ACC112 (cell line): ENCODE results near the gene LSM14B.
"Not testable (repeated sequence)": the region's sequence is repeated elsewhere in the genome, so short reads cannot be mapped to it uniquely, and the experiment has no call there.

ENCODE experiments used
- H2AFZ ChIP-seq: fragments of 200-600 bp; sonication (generic); one replicate; pipeline ENCODE4 v1.6.0; 2017; ENCODE audit warnings: antibody characterized with exemption, low read length; ENCODE audit not compliant: unreplicated experiment
- H3K27ac ChIP-seq: fragments of 200-600 bp; sonication (generic); 2 replicates; pipeline ENCODE4 v1.5.1; 2014; ENCODE audit warnings: low read depth, mild to moderate bottlenecking, antibody characterized with exemption, low read length, moderate library complexity
- H3K27me3 ChIP-seq: fragments of 200-600 bp; sonication (generic); 2 replicates; pipeline ENCODE4 v1.6.1; 2014; ENCODE audit warnings: mild to moderate bottlenecking, antibody characterized with exemption, low read length, moderate library complexity, mixed read lengths; ENCODE audit not compliant: insufficient read depth
- H3K36me3 ChIP-seq: fragments of 200-600 bp; sonication (generic); 2 replicates; pipeline ENCODE4 v1.6.1; 2016; ENCODE audit warnings: mild to moderate bottlenecking, antibody characterized with exemption, low read length, moderate library complexity, mixed read lengths; ENCODE audit not compliant: insufficient read depth
- H3K4me1 ChIP-seq: fragments of 200-600 bp; sonication (generic); one replicate; pipeline ENCODE4 v1.6.1; 2016; ENCODE audit warnings: low read length, mixed read lengths; ENCODE audit not compliant: insufficient read depth, unreplicated experiment, control insufficient read depth
- H3K4me3 ChIP-seq: fragments of 200-600 bp; sonication (generic); 2 replicates; pipeline ENCODE4 v1.5.1; 2014; ENCODE audit warnings: mild to moderate bottlenecking, low read depth, low read length
- H3K79me2 ChIP-seq: fragments of 200-600 bp; sonication (generic); one replicate; pipeline ENCODE4 v1.6.0; 2016; ENCODE audit warnings: low read length; ENCODE audit not compliant: control insufficient read depth, unreplicated experiment, insufficient read depth

Gene LSM14B

GRCh38 chr20:62114894-62115293 lies 7.4 kb upstream of the LSM14B start:
- no peaks in the 10 kb centered on the region for H3K4me1 ChIP-seq
- peaks cover 40% of the 10 kb centered on the region for H3K27me3 ChIP-seq
- H3K36me3 ChIP-seq, result no peaks in the 10 kb centered on the region
- no peaks in the 10 kb centered on the region for H3K79me2 ChIP-seq
- no peak overlapping the region for H2AFZ ChIP-seq
- H3K4me3 ChIP-seq, result no peak overlapping the region
- H3K27ac ChIP-seq, result no peak overlapping the region

- H3K36me3 ChIP-seq, H3K27ac ChIP-seq, H2AFZ ChIP-seq, H3K4me1 ChIP-seq, H3K4me3 ChIP-seq, H3K79me2 ChIP-seq: not testable (repeated sequence)
- H3K27me3 ChIP-seq, result peaks cover 40% of the 10 kb centered on the region
These were observed 6.4 kb upstream of the LSM14B start for GRCh38 chr20:62115800-62116407.

- Histone ChIP-seq H3K27me3 (peaks cover 40% of the 10 kb centered on the region), H3K36me3 (no peaks in the 10 kb centered on the region), H2AFZ (no peak overlapping the region), H3K27ac (no peak overlapping the region), H3K4me1 (no peaks in the 10 kb centered on the region), H3K4me3 (no peak overlapping the region), H3K79me2 (no peaks in the 10 kb centered on the region)
These were observed 5.5 kb upstream of the LSM14B start for GRCh38 chr20:62116558-62117361.

GRCh38 chr20:62117362-62117646 lies 5.0 kb upstream of the LSM14B start:
- H3K4me3 ChIP-seq, result no peak overlapping the region
- no peaks in the 10 kb centered on the region for H3K36me3 ChIP-seq
- no peaks in the 10 kb centered on the region for H3K79me2 ChIP-seq
- H2AFZ ChIP-seq, result no peak overlapping the region
- no peak overlapping the region for H3K27ac ChIP-seq
- H3K27me3 ChIP-seq, result peaks cover 40% of the 10 kb centered on the region
- H3K4me1 ChIP-seq, result no peaks in the 10 kb centered on the region

GRCh38 chr20:62117658-62118057 lies 4.6 kb upstream of the LSM14B start:
- no peak overlapping the region for H3K27ac ChIP-seq
- no peak overlapping the region for H3K4me3 ChIP-seq
- peaks cover 40% of the 10 kb centered on the region for H3K27me3 ChIP-seq

GRCh38 chr20:62118113-62119043 lies 3.9 kb upstream of the LSM14B start:
- Histone ChIP-seq H3K4me3 (no peak overlapping the region), H3K27ac (no peak overlapping the region), H3K79me2 (peaks cover 5% of the 10 kb centered on the region), H3K36me3 (no peaks in the 10 kb centered on the region), H3K27me3 (peaks cover 39% of the 10 kb centered on the region), H2AFZ (no peak overlapping the region), H3K4me1 (no peaks in the 10 kb centered on the region)

More at GRCh38 chr20:62117658-62118057, 4.6 kb upstream of the LSM14B start:
- Histone ChIP-seq H3K79me2 (no peaks in the 10 kb centered on the region), H3K36me3 (no peaks in the 10 kb centered on the region), H2AFZ (no peak overlapping the region), H3K4me1 (no peaks in the 10 kb centered on the region)

- H3K36me3 ChIP-seq, result no peaks in the 10 kb centered on the region
- no peak overlapping the region for H3K27ac ChIP-seq
These were observed 3.2 kb upstream of the LSM14B start for GRCh38 chr20:62119115-62119514.

GRCh38 chr20:62119591-62120364 lies 2.5 kb upstream of the LSM14B start:
- Histone ChIP-seq H3K4me1 (peaks cover 8% of the 10 kb centered on the region), H3K27ac (no peak overlapping the region), H3K4me3 (no peak overlapping the region)

More at GRCh38 chr20:62119115-62119514, 3.2 kb upstream of the LSM14B start:
- H2AFZ ChIP-seq, result no peak overlapping the region
- no peak overlapping the region for H3K4me3 ChIP-seq
- H3K27me3 ChIP-seq, result peaks cover 37% of the 10 kb centered on the region
- peaks cover 12% of the 10 kb centered on the region for H3K79me2 ChIP-seq
- H3K4me1 ChIP-seq, result peaks cover 5% of the 10 kb centered on the region

GRCh38 chr20:62120365-62120762 lies 1.9 kb upstream of the LSM14B start:
- Histone ChIP-seq H3K4me1 (peaks cover 8% of the 10 kb centered on the region), H3K36me3 (peaks cover 4% of the 10 kb centered on the region; the same call in 1 of the 2 replicates), H3K27ac (no peak overlapping the region), H3K79me2 (peaks cover 19% of the 10 kb centered on the region), H2AFZ (no peak overlapping the region), H3K27me3 (peaks cover 31% of the 10 kb centered on the region), H3K4me3 (no peak overlapping the region)

More at GRCh38 chr20:62119591-62120364, 2.5 kb upstream of the LSM14B start:
- peaks cover 37% of the 10 kb centered on the region for H3K27me3 ChIP-seq
- H3K79me2 ChIP-seq, result peaks cover 19% of the 10 kb centered on the region
- no peak overlapping the region for H2AFZ ChIP-seq
- H3K36me3 ChIP-seq, result no peaks in the 10 kb centered on the region
